HepG2 (cell line): Measurements from ENCODE around the gene DNAJC11. TPM values are rescaled to one million over a fixed set of nuclear protein-coding genes. Genes with fewer than 3 reads are reported as not detected.

Experiments used
- ATAC-seq: fragments of 200-7000 bp; cut with Tn5 transposase; 3 replicates; pipeline ENCODE4 v1.9.1; 2020; ENCODE audit warnings: mild to moderate bottlenecking, moderate library complexity
- BruUV-seq: library from RNA; stranded (reverse); fragments of 400-500 nt; replicated peaks from 2 replicates; lab custom pipeline; 2021; lab: Mats Ljungman, UMichigan
- CTCF ChIA-PET: fragments of 300-600 bp; formaldehyde crosslinking; extraction: SDS; loops from one replicate; lab custom pipeline; 2021; ENCODE audit warnings: low total read pairs, inconsistent platforms, low intra/inter-chr PET ratio; lab: Yijun Ruan, JAX
- POLR2A ChIA-PET: fragments of 350-600 bp; sonication (Branson Sonifier 250); formaldehyde crosslinking; loops from one replicate; lab custom pipeline; 2020; ENCODE audit warnings: antibody characterized with exemption, inconsistent platforms; lab: Yijun Ruan, JAX
- DNase-seq: peaks from one replicate; pipeline ENCODE4 v3.0.0-alpha.2; 2015; ENCODE audit warnings: low spot score
- FAIRE-seq: peaks from 3 replicates; lab custom pipeline; 2011; peaks lifted over from hg19 to GRCh38; lab: Jason Lieb, UNC
- H2AFZ ChIP-seq: one replicate; pipeline ENCODE4 v1.6.1; 2011; ENCODE audit warnings: low read length, inconsistent platforms
- H3K27ac ChIP-seq: fragments of 300-600 bp; 3 replicates; pipeline ENCODE4 v1.8.0; 2011; ENCODE audit warnings: mixed run types, mild to moderate bottlenecking, mixed read lengths, low read length, inconsistent platforms; ENCODE audit not compliant: insufficient read depth; ENCODE audit errors: extremely low read length
- H3K27me3 ChIP-seq, 2 experiments: fragments of 200-600 bp in 1 of 2; 2 replicates in 1 of 2; 3 replicates in 1 of 2; pipeline versions ENCODE4 v1.6.0 to v1.8.0; 2011; ENCODE audit warnings: low read length in 2 of 2, mild to moderate bottlenecking in 2 of 2, moderate library complexity in 2 of 2, inconsistent platforms in 1 of 2; ENCODE audit not compliant: insufficient read depth in 2 of 2, control insufficient read depth in 1 of 2
- H3K36me3 ChIP-seq, 2 experiments: fragments of 200-600 bp in 1 of 2; replicated peaks in 1 of 2; 2 replicates in 1 of 2; 3 replicates in 1 of 2; pipeline versions ENCODE4 v1.5.1 to v1.8.0; 2011; ENCODE audit warnings: low read length in 2 of 2, inconsistent platforms in 1 of 2; ENCODE audit not compliant: insufficient read depth in 2 of 2, control insufficient read depth in 1 of 2
- H3K4me1 ChIP-seq: 2 replicates; pipeline ENCODE4 v1.5.1; 2012; ENCODE audit warnings: low read length, inconsistent platforms; ENCODE audit not compliant: insufficient read depth
- H3K4me2 ChIP-seq: 2 replicates; pipeline ENCODE4 v1.6.0; 2011; ENCODE audit warnings: low read depth, low read length, inconsistent platforms
- H3K4me3 ChIP-seq, 3 experiments: fragments of 200-600 bp in 1 of 3; sonication (generic), shearing (Covaris generic) in 1 of 3; replicated peaks in 1 of 3; 2 replicates each; pipeline ENCODE4 v1.5.1; 2011 to 2016; ENCODE audit warnings: low read length in 3 of 3, inconsistent platforms in 2 of 3, low read depth in 2 of 3, mild to moderate bottlenecking in 2 of 3, control low read depth in 1 of 3, mixed read lengths in 1 of 3; ENCODE audit not compliant: insufficient read depth in 1 of 3
- H3K79me2 ChIP-seq: one replicate; pipeline ENCODE4 v1.6.1; 2011; ENCODE audit warnings: low read length, inconsistent platforms; ENCODE audit not compliant: insufficient read depth
- H3K9ac ChIP-seq: 2 replicates; pipeline ENCODE4 v1.6.0; 2011; ENCODE audit warnings: mild to moderate bottlenecking, low read depth, low read length, inconsistent platforms; ENCODE audit not compliant: insufficient read depth
- H3K9me3 ChIP-seq: 2 replicates; pipeline ENCODE4 v1.5.1; 2012; ENCODE audit warnings: mild to moderate bottlenecking, low read length
- H4K20me1 ChIP-seq: 2 replicates; pipeline ENCODE4 v1.6.0; 2011; ENCODE audit warnings: inconsistent platforms, mild to moderate bottlenecking, low read length, moderate library complexity; ENCODE audit not compliant: insufficient read depth
- FOXA1 ChIP-seq, 2 experiments: fragments of 450-650 bp in 1 of 2; sonication (generic) in 1 of 2; formaldehyde crosslinking in 1 of 2; IDR thresholded peaks; 2 replicates each; pipeline versions ENCODE4 v1.4.0 to v1.6.1; 2016 to 2020; ENCODE audit warnings: missing genetic modification reagents in 1 of 2
- HNRNPL ChIP-seq: fragments of 200-400 bp; formaldehyde crosslinking; IDR thresholded peaks from 2 replicates; pipeline ENCODE4 v1.6.1; 2017; ENCODE audit warnings: mild to moderate bottlenecking, low read depth, low read length
- JDP2 ChIP-seq: sonication (generic); formaldehyde crosslinking; IDR thresholded peaks from 2 replicates; pipeline ENCODE4 v1.8.1; 2022; ENCODE audit warnings: missing genetic modification reagents, borderline replicate concordance
- TAF15 ChIP-seq: fragments of 200-400 bp; formaldehyde crosslinking; IDR thresholded peaks from one replicate; pipeline ENCODE4 v1.6.1; 2018; ENCODE audit warnings: mild to moderate bottlenecking, low read depth, low read length; ENCODE audit not compliant: poor library complexity, severe bottlenecking
- TSC22D2 ChIP-seq: sonication (generic); formaldehyde crosslinking; IDR thresholded peaks from 2 replicates; pipeline ENCODE4 v1.5.1; 2020; ENCODE audit warnings: missing genetic modification reagents, mild to moderate bottlenecking, borderline replicate concordance
- ZNF569 ChIP-seq: sonication (generic); formaldehyde crosslinking; IDR thresholded peaks from 2 replicates; pipeline ENCODE4 v1.5.0; 2020; ENCODE audit warnings: mild to moderate bottlenecking, missing genetic modification reagents, moderate library complexity, borderline replicate concordance
- ZNF644 ChIP-seq: IDR thresholded peaks from 2 replicates; pipeline ENCODE4 v1.6.1; 2016; ENCODE audit warnings: low read depth
- ZNF720 ChIP-seq: sonication (generic); formaldehyde crosslinking; IDR thresholded peaks from 2 replicates; pipeline ENCODE4 v1.4.0; 2020; ENCODE audit warnings: missing genetic modification reagents
- WGBS: methylation state at CpG from one replicate; pipeline ENCODE4 v1.1.6; 2017; ENCODE audit warnings: low lambda C conversion rate; 5-methylcytosine and 5-hydroxymethylcytosine counted together
- in situ Hi-C: cut with HindIII; loops from 2 replicates; pipeline ENCODE4 v1.10.0; 2017; ENCODE audit warnings: low pct_unique_long_range_greater_than_20kb; ENCODE audit not compliant: extremely low pct_ligation_motif_present
- intact Hi-C: fragments of 100-400 bp; cut with micrococcal nuclease; formaldehyde crosslinking; loops from one replicate; pipeline ENCODE4 v1.10.0; 2022; ENCODE audit not compliant: unreplicated experiment
- polyA plus RNA-seq, 8 experiments: library from polyadenylated mRNA; depleted of rRNA in 3 of 8; stranded (reverse) in 7 of 8; unstranded in 1 of 8; fragments of >200 nt; fragmentation: Illumina TruSeq in 4 of 8; extraction: Trizol in 4 of 8; gene quantifications; 2 replicates each; pipeline versions ENCODE4 v1.2.1 to v1.2.3, GENCODE V29; 2011 to 2016; ENCODE audit warnings: low read depth in 4 of 8, missing spikeins in 1 of 8, mixed read lengths in 1 of 8; ENCODE audit not compliant: insufficient read depth in 1 of 8
- total RNA-seq, 5 experiments: library from RNA; depleted of rRNA; stranded (reverse); fragments of >200 nt; fragmentation: Illumina TruSeq; extraction: Trizol; gene quantifications; 2 replicates each; pipeline ENCODE4 v1.2.3, GENCODE V29; 2016; ENCODE audit warnings: low read depth in 1 of 5
- TF ChIP-seq, protein P1 (sequence below): sonication (generic); formaldehyde crosslinking; IDR thresholded peaks from 2 replicates; pipeline ENCODE4 v1.5.1; 2020; ENCODE audit warnings: mild to moderate bottlenecking, missing genetic modification reagents
- TF ChIP-seq, protein P2 (sequence below): sonication (generic); formaldehyde crosslinking; conservative IDR thresholded peaks from 2 replicates; pipeline ENCODE4 v1.5.0; 2020; ENCODE audit warnings: missing genetic modification reagents

DNAJC11 gene
- total and polyA plus RNA-seq, 2 of the 13 experiments (the other 11 are each of a cell fraction or from before 2014, with no cell fraction given), result 25.1 to 47.6 TPM

DNA sequence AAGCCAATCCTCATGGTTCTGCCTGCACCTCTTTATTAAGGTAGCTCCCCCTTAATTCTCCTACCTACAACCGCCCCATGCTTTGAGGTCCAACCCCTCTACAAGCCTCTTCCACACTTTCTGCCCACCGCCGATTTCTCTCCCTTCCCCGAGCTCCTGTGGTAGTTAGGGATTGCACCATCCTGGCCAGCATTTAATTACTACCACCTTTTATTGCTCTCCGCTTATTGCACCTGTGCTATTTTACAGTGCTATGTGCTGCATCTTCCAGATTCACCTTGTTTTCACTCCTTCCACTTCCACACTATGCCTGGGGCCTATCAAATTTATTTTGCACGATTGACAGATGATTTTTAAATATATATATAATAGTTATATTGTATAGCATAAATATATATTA lies 29.3 kb upstream of the DNAJC11 start (continued):
- TF ChIP-seq, protein P1, sequence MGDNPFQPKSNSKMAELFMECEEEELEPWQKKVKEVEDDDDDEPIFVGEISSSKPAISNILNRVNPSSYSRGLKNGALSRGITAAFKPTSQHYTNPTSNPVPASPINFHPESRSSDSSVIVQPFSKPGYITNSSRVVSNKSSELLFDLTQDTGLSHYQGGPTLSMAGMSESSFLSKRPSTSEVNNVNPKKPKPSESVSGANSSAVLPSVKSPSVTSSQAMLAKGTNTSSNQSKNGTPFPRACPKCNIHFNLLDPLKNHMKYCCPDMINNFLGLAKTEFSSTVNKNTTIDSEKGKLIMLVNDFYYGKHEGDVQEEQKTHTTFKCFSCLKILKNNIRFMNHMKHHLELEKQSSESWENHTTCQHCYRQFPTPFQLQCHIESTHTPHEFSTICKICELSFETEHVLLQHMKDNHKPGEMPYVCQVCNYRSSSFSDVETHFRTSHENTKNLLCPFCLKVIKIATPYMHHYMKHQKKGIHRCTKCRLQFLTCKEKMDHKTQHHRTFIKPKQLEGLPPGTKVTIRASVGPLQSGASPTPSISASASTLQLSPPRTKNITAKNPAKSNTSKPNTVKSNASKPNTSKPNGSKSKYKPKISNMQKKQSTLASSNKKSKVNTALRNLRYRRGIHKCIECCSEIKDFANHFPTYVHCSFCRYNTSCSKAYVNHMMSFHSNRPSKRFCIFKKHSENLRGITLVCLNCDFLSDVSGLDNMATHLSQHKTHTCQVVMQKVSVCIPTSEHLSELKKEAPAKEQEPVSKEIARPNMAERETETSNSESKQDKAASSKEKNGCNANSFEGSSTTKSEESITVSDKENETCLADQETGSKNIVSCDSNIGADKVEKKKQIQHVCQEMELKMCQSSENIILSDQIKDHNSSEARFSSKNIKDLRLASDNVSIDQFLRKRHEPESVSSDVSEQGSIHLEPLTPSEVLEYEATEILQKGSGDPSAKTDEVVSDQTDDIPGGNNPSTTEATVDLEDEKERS, result no peak
- no peak for TF ChIP-seq ZNF569
- TF ChIP-seq FOXA1 (IDR thresholded peaks at IDR 0.05), result no peak
- no peak for TF ChIP-seq FOXA1 (CRISPR knock-in tag; IDR thresholded peaks at IDR 0.05)
- TF ChIP-seq TSC22D2 (CRISPR knock-in tag), result no peak
- TF ChIP-seq HNRNPL, result no peak
- TF ChIP-seq ZNF720 (CRISPR knock-in tag), result no peak
- no peak for TF ChIP-seq TAF15
- no peak for TF ChIP-seq ZNF644 (CRISPR knock-in tag)

DNA sequence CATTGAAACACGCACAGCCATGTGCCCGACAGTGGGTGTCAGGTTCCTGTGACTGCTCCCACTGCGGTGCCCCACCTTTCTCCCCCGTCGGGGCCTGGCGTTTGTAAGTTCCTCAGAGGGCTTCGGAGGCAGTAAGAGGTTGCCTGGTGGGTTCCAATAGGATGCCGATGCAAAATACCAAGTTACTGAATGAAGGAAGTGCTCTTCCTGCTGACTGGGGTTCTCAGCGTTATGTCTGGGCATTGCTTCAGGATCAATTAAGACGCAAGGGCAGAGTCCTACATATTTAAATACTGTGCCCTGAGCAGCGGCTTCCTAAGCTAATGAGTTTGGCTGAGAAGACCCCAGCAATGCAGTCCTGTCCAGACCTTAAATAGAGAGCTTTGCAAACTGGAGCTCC lies 28.9 kb upstream of the DNAJC11 start:
- Histone ChIP-seq H3K79me2 (no peaks in the 10 kb centered on the region), H4K20me1 (no peaks in the 10 kb centered on the region), H3K27ac (no peak overlapping the region), H3K9ac (no peak overlapping the region), H3K9me3 (no peaks in the 10 kb centered on the region), H3K4me3 (no peak overlapping the region), H3K4me1 (peaks cover 2% of the 10 kb centered on the region), H3K36me3 (no peaks in the 10 kb centered on the region), H2AFZ (no peak overlapping the region), H3K27me3 (peaks cover 0 to 28% of the 10 kb centered on the region in 2 experiments; a peak in 3 of 5 replicates), H3K4me2 (no peak overlapping the region)
- WGBS, result 15% methylated on average over 11 of the region's 11 CpGs
- POLR2A ChIA-PET, result no interaction called here
- in situ Hi-C loops, result no loop called here
- no peak for TF ChIP-seq JDP2 (CRISPR knock-in tag)
- TF ChIP-seq, protein P2, sequence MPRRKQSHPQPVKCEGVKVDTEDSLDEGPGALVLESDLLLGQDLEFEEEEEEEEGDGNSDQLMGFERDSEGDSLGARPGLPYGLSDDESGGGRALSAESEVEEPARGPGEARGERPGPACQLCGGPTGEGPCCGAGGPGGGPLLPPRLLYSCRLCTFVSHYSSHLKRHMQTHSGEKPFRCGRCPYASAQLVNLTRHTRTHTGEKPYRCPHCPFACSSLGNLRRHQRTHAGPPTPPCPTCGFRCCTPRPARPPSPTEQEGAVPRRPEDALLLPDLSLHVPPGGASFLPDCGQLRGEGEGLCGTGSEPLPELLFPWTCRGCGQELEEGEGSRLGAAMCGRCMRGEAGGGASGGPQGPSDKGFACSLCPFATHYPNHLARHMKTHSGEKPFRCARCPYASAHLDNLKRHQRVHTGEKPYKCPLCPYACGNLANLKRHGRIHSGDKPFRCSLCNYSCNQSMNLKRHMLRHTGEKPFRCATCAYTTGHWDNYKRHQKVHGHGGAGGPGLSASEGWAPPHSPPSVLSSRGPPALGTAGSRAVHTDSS (CRISPR knock-in tag), result no peak
- ATAC-seq (no peak), DNase-seq (no peak), FAIRE-seq (no peak)
- no TSS peak for BruUV-seq
- CTCF ChIA-PET, result no interaction called here
- intact Hi-C loops, result no loop called here
